ENCODE data around the gene ALOX5. TPM values are rescaled to one million over a fixed set of nuclear protein-coding genes. Genes with fewer than 3 reads are reported as not detected.

ALOX5 gene
- total RNA-seq, 1 experiment from 2014 or later, result 3.4 TPM

DNA sequence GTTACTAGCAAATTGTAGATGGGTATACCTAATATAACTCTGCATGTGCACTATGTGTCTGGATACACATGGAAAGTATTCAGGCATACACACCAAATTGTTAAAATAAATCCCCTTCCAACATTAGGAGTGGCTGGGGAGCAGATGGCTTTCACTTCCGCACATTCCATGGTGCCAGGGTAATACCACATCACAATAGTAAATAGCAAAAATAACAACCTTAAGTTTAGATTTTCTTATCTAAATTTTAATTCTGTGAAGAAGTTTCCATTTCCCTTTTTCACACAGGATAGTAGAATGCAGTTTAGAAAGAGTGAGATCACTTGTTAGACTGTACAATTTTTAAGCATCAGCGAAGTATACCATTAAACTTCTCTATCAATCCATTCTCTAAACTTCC lies 5.8 kb upstream of the ALOX5 start (continued):
- TF ChIP-seq, protein P1, sequence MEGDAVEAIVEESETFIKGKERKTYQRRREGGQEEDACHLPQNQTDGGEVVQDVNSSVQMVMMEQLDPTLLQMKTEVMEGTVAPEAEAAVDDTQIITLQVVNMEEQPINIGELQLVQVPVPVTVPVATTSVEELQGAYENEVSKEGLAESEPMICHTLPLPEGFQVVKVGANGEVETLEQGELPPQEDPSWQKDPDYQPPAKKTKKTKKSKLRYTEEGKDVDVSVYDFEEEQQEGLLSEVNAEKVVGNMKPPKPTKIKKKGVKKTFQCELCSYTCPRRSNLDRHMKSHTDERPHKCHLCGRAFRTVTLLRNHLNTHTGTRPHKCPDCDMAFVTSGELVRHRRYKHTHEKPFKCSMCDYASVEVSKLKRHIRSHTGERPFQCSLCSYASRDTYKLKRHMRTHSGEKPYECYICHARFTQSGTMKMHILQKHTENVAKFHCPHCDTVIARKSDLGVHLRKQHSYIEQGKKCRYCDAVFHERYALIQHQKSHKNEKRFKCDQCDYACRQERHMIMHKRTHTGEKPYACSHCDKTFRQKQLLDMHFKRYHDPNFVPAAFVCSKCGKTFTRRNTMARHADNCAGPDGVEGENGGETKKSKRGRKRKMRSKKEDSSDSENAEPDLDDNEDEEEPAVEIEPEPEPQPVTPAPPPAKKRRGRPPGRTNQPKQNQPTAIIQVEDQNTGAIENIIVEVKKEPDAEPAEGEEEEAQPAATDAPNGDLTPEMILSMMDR (IDR thresholded peaks at IDR 0.05), result no peak
- no peak for TF ChIP-seq RORB (CRISPR knock-in tag; IDR thresholded peaks at IDR 0.05)
- TF ChIP-seq, protein P2, sequence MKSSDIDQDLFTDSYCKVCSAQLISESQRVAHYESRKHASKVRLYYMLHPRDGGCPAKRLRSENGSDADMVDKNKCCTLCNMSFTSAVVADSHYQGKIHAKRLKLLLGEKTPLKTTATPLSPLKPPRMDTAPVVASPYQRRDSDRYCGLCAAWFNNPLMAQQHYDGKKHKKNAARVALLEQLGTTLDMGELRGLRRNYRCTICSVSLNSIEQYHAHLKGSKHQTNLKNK (CRISPR knock-in tag; IDR thresholded peaks at IDR 0.05), result no peak
- no peak for TF ChIP-seq MLX (CRISPR knock-in tag; IDR thresholded peaks at IDR 0.05)
- TF ChIP-seq JUN (CRISPR knock-in tag; IDR thresholded peaks at IDR 0.05), result no peak

- peaks cover 74% of the 10 kb centered on the region for H3K27me3 Mint-ChIP-seq (ENCODE audit: low read depth)
- ChIA-PET CTCF (interaction anchor here (0.6 kb wide), 1 partner anchor 299 kb away, joined by 3 read pairs; no protein-coding TSS in a partner anchor), POLR2A (no interaction called here)
- H3K4me1 Mint-ChIP-seq, result 0 out of 2 replicates have a peak, but pooled peaks cover 4% of the 10 kb centered on the region
- no peak for ATAC-seq
- no peaks in the 10 kb centered on the region for H3K36me3 Mint-ChIP-seq
- TF ChIP-seq FOXP1 (CRISPR knock-in tag; IDR thresholded peaks at IDR 0.05; ENCODE audit: borderline replicate concordance) (no peak), ZNF396 (CRISPR knock-in tag; IDR thresholded peaks at IDR 0.05; ENCODE audit: borderline replicate concordance) (no peak), NR3C1 (CRISPR knock-in tag; conservative IDR thresholded peaks at IDR 0.05; ENCODE audit: low read depth) (no peak), USF2 (CRISPR knock-in tag; IDR thresholded peaks at IDR 0.05) (no peak), MLX (CRISPR knock-in tag; IDR thresholded peaks at IDR 0.05) (no peak)
- DNase-seq (ENCODE audit: low spot score), result no peak
- no peak overlapping the region for H3K4me3 Mint-ChIP-seq
- H3K27ac Mint-ChIP-seq, result no peak overlapping the region
- H3K9me3 Mint-ChIP-seq, result no peaks in the 10 kb centered on the region; the same call in 1 of the 2 replicates
Measured at GRCh38 chr10:45370202-45370955, 3.6 kb upstream of the ALOX5 start.

DNA sequence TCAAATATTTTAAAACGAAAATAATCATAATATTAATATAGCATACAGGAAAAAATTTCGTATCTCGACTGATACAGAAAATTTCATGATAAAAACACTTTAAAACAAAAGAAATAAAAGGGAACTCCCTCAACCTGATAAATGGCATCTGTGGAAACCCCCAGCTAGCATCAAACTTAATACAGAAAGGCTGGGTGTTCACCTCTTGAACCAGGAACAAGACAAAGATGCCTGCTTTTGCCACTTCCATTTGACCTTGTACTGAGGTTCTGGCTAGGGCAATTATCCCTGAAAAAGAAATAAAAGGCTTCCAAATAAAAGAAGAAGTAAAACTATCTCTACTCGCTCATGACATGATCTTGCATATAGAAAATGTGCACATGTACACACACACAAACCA lies 2.5 kb upstream of the ALOX5 start:
- no peaks in the 10 kb centered on the region; the same call in 1 of the 2 replicates for H3K9me3 Mint-ChIP-seq
- H3K4me1 Mint-ChIP-seq, result peaks cover 11% of the 10 kb centered on the region
- DNase-seq (ENCODE audit: low spot score) (no peak), ATAC-seq (no peak)
- ChIA-PET POLR2A (no interaction called here), CTCF (no interaction called here)
- no peak overlapping the region for H3K27ac Mint-ChIP-seq
- TF ChIP-seq GABPB1 (CRISPR knock-in tag; IDR thresholded peaks at IDR 0.05) (no peak), ZNF671 (CRISPR knock-in tag; IDR thresholded peaks at IDR 0.05) (no peak), PRRX2 (CRISPR knock-in tag; IDR thresholded peaks at IDR 0.05) (no peak), MXD4 (CRISPR knock-in tag; IDR thresholded peaks at IDR 0.05; ENCODE audit: borderline replicate concordance) (no peak)
- TF ChIP-seq, protein P3, sequence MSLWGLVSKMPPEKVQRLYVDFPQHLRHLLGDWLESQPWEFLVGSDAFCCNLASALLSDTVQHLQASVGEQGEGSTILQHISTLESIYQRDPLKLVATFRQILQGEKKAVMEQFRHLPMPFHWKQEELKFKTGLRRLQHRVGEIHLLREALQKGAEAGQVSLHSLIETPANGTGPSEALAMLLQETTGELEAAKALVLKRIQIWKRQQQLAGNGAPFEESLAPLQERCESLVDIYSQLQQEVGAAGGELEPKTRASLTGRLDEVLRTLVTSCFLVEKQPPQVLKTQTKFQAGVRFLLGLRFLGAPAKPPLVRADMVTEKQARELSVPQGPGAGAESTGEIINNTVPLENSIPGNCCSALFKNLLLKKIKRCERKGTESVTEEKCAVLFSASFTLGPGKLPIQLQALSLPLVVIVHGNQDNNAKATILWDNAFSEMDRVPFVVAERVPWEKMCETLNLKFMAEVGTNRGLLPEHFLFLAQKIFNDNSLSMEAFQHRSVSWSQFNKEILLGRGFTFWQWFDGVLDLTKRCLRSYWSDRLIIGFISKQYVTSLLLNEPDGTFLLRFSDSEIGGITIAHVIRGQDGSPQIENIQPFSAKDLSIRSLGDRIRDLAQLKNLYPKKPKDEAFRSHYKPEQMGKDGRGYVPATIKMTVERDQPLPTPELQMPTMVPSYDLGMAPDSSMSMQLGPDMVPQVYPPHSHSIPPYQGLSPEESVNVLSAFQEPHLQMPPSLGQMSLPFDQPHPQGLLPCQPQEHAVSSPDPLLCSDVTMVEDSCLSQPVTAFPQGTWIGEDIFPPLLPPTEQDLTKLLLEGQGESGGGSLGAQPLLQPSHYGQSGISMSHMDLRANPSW (CRISPR knock-in tag; conservative IDR thresholded peaks at IDR 0.05; ENCODE audit: low read depth), result no peak
- TF ChIP-seq, protein P4, sequence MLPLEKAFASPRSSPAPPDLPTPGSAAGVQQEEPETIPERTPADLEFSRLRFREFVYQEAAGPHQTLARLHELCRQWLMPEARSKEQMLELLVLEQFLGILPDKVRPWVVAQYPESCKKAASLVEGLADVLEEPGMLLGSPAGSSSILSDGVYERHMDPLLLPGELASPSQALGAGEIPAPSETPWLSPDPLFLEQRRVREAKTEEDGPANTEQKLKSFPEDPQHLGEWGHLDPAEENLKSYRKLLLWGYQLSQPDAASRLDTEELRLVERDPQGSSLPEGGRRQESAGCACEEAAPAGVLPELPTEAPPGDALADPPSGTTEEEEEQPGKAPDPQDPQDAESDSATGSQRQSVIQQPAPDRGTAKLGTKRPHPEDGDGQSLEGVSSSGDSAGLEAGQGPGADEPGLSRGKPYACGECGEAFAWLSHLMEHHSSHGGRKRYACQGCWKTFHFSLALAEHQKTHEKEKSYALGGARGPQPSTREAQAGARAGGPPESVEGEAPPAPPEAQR (CRISPR knock-in tag; IDR thresholded peaks at IDR 0.05), result no peak
- TF ChIP-seq, protein P5, sequence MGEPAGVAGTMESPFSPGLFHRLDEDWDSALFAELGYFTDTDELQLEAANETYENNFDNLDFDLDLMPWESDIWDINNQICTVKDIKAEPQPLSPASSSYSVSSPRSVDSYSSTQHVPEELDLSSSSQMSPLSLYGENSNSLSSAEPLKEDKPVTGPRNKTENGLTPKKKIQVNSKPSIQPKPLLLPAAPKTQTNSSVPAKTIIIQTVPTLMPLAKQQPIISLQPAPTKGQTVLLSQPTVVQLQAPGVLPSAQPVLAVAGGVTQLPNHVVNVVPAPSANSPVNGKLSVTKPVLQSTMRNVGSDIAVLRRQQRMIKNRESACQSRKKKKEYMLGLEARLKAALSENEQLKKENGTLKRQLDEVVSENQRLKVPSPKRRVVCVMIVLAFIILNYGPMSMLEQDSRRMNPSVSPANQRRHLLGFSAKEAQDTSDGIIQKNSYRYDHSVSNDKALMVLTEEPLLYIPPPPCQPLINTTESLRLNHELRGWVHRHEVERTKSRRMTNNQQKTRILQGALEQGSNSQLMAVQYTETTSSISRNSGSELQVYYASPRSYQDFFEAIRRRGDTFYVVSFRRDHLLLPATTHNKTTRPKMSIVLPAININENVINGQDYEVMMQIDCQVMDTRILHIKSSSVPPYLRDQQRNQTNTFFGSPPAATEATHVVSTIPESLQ (CRISPR knock-in tag; IDR thresholded peaks at IDR 0.05), result no peak
- H3K36me3 Mint-ChIP-seq, result no peaks in the 10 kb centered on the region
- peaks cover 81% of the 10 kb centered on the region for H3K27me3 Mint-ChIP-seq (ENCODE audit: low read depth)
- no peak overlapping the region for H3K4me3 Mint-ChIP-seq

All from WTC11 (cell line).